SW480 (cell line): Measurements from ENCODE around the gene STK10.

ENCODE experiments used
- DNase-seq: peaks from one replicate; pipeline ENCODE4 v3.0.0-alpha.2; 2016; ENCODE audit warnings: low spot score

Gene STK10

DNA sequence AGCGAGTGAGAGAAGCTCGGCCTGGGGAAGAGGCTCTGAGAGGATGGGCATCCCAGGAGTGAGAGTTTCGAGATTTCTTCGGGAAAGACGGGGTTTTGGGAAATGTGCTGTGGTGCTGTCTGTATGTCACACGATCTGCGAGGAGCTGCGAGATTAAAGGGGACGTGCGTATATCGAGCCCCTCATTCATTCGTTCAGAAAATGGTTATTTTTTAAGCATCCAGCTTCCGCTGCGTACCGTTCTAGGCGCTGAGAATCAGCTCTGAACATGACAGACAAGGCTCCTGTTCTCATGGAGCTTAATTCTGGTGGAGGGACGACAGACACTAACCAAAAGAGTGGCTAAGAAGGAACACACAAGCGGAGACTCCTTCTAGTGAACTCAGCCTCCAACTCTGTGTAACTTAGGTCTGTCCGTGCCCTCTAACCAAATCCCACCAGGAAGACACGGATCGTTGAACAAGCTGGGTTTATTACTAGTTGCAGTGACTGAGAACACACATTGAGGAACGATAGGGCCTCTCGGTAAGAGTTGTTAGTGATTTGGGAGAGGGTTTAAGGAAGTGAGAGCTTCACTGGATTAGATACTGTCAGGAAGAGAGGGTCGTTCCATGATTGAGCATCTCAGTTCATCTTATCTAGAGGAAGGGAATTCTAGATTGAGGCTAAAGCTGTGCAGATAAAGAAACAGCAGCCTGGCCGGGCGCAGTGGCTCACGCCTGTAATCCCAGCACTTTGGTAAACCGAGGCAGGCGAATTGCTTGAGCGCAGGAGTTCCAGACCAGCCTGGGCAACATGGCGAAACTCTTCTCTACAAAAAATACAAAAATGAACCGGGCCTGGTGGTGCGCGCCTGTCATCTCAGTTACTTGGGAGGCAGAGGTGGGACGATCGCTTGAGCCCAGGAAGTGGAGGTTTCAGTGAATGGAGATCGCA is 180.6 kb downstream of the STK10 start:
- no peak for DNase-seq

DNA sequence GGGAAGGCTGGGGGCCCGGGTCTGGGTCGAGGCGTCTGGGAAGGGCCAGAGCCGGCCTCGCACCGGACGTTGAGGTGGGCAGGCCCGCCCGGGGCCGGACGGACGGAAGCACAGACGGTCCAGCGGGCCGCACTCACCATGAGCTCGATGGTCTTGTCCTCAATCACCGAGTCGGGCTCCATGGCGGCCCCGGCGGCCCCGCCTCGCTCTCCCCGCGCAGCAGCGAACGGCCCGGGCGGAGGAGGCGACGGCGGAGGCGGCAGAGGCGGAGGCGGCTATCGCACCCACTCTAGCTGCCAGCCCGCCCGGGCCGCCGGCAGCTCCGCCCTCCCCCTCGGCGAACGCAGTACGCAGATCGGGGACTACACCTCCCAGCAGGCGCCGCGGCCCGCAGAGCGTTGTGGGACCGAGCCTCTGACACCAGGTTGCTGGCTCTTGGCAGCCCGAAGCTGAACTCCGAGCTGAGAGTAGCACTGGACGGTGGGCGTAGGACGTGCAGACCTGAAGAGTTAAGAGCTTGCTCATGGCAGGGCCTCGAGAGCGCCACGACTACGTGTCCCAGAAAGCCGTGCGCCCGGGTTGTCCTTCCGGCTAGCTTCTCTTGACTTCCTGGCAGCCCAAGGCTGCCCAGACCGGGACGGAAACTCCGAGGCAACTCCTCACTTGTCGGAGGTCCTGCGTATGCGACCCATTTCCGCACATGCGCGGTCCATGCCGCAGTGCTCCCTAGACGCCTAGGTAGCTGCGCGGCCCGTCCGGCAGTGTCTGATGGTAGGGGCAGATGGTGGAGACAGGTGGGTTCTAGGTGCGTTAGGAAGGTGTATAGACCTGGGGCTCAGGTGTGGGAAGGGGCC is 181.5 kb downstream of the STK10 start, which contains the start of gene FBXW11:
FBXW11 (minus strand) TSS at position 318 of the 854 bp plus-strand sequence; CDS start at position 182, 136 bp downstream.
- peak; percentile 99 for DNase-seq

DNA sequence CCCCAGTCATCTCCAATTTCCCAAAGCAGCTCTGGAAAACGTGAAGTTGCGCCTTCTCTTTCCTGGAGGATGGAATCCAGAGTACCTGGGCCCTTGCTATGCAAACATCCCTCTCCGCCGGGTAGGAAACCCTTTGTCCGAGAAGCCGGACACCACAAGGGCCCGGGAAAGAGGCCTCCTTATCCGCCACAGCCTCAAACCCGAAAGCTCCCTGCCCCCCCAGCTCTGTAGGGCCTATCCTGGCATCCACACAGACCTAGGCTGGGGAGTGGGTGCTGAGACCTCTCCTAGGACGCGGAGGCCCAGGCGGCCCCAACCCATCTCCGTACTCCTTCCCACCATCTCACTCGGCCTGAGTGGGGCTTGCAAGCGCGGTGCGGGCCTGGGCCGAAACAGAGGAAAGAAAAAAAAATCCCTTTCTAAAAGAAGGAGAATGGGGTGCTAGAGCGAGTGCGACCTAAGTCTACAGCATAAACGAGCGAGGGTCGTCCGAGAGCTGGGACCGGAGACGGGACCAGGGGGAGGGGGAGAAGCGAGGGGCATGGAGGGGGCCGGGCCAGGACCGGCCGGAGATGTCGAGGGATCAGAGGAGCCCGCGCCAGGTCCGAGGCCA is 182.2 kb downstream of the STK10 start:
- peak; percentile 25 for DNase-seq

DNA sequence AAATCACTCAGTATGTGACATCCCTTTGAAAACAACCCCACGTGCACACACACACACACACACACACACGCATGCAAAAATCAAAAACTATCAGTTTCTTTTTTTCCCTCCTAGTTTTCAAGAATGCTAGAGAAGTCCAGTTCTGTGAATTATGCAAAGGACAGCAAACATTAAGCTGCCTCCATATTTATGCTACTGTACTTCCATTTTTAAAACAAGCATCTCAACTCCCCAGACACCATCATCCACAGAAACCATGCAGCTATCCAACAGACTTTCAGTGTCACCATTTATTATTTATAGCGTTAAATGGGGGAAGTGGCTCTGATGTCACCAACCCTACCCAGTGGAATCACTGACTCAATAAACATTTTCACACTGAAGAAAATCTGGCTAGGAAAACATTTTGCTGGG is 183.2 kb downstream of the STK10 start:
- no peak for DNase-seq

DNA sequence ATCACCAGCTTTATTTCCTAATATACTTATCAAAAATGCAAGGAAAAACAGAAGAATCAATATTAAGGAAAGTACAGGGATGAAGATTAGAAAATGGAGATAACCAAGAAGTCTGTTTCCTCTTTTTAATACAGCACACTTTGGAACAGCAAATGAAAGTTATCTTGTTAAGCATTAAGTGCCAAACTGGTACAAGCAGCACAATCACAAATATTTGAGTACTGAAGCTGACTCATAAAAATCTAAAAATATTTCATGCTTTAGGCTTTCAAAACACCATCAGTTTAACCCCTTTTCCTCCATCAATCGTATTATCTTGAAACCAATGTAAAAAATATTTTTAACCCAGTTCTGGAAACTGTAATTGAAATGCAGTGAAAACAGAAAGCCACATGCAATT is 184.3 kb downstream of the STK10 start:
- no peak for DNase-seq

DNA sequence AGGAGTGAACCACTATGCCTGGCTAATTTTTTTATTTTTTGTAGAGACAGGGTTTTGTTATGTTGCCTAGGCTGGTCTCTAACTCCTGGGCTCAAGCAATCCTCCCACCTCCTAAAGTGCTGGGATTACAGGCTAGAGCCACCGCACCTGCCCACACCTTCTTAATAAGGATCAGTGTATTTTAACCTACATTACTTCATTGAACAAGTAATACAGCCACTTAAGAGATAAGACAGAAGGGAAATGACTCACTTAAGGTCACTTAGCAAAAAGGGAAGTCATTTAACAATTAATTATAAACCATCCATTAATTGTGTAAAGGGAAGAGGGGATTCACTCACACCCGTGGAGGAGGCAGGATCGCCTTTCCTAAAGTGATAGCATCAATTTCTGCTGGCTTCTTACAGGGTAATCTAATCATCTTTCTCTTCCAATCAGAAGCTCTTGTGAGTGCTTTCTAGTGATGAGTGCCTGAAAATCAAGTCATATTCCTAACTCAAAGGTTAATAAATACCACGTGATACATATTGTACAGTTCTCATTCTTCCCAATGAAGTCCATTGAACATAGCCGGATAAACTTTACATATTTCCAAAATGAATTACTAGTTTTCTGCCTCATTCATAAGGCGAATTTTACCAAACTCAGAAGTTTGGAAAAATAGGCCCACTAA is 185.0 kb downstream of the STK10 start:
- no peak for DNase-seq

DNA sequence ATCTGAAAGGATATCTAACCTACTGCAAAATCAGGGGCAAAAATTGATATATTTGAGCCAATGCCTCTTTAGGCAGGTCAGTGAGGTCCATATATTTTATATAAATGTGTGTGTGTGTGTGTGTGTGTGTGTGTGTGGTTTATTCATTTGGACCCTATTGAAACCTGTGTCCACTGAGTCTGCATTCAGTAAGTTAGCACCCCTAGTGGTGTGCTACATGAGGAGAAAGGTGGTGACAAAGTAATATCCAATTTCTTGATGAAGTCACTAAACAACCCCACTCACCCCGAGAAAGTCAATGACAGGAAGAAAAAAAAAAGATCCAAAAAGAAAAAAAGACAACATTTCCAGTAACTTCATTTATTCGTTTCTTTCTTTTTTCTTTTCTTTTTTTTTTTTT is 185.7 kb downstream of the STK10 start:
- peak; percentile 39 for DNase-seq

DNA sequence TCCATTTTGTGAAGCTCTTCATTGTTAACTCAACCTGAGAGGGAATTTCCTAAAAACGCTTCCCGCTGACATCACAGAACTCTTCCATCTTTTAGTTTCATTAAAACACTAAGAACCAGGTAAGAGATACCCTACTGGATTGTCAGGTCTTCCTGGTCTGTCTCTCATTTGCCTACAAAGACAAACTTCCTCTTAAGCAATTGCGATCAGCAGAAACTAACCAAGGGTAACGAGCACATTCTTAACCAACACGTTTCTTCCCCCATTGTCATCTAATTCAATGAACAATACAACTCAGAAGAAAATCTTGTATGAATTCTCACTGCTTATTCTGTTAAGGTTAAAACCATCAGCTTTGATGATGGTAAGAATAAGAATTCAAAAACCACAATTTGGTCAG is 188.1 kb downstream of the STK10 start:
- no peak for DNase-seq

DNA sequence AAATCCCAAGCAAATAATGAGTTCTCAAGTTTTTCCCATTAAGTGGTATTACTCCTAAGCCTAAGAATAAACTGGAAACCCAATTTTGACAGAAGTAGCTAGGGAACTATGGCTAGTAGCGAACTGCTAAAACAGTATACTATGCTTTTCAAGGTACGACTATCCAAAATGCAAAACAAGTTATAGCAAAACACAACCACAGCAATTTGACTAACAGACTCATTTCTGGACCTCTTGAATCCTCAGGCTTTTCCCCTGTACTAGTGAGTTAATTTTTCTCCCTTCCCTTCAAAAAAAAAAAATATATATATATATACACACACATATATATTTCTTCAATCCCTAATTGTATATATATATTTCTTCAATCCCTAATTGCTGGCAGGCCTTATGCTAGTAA is 188.9 kb downstream of the STK10 start:
- no peak for DNase-seq

DNA sequence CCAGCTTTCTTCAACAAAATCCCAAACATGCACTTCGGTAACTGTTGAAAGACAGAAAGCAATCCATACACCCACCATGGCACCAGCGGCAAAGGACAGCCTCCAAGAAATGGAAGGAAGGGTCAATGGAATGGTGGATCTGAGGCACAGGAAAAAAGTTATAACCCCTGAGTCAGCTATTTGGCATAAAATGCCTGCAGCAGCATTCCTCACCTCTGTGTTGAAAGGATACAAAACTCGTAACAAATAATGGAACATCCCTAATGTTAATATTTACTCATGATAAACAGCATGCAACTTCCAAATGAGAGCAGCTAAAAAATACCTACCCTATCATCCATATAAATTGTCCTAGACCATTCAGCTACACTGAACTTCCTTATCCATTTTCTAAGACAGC is 191.0 kb downstream of the STK10 start:
- DNase-seq: no peak

DNA sequence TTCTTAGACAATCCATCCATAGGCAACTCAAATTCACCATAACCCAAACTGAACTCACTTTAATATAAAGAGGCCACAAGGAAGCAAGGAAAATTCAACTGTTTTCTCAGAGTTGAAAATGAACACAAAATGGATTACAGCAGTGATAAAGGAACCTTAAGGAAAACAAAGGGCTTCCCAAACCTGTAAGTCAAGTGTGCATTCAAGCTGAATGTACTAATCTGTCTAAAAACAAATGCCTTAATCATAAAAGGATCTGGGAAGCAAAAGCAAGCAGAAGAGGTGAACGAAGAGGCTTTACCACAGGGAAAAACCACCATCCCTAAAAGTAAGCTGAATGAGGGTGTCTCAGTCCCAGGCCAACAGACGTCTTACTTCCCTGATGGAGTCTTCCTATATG is 195.2 kb downstream of the STK10 start:
- no peak for DNase-seq

DNA sequence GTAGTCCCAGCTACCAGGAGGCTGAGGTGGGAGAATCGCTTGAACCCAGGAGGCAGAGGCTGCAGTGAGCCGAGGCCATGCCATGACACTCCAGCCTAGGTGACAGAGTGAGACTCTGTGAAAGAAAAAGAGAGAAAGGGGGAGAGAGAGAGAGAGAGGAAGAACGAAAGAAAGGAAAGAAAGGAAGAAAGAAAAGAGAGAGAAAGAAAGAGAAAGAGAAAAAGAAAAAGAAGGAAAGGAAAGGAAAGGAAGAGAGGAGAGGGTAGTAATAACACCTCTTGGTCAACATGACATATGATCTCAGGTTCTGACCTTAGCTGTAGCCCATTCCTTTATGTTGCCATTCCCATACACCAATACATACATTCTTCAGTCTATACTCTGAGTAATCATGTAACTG is 195.7 kb downstream of the STK10 start:
- DNase-seq: no peak
